Measurements from ENCODE around the gene C1QTNF12. TPM values are rescaled to one million over a fixed set of nuclear protein-coding genes. Genes with fewer than 3 reads are reported as not detected.
A peak's percentile ranks its signal among the peaks of the same experiment; 100 is the strongest.

The C1QTNF12 gene
- total RNA-seq, 2 experiments from 2014 or later: 2.0 to 4.2 TPM

DNA sequence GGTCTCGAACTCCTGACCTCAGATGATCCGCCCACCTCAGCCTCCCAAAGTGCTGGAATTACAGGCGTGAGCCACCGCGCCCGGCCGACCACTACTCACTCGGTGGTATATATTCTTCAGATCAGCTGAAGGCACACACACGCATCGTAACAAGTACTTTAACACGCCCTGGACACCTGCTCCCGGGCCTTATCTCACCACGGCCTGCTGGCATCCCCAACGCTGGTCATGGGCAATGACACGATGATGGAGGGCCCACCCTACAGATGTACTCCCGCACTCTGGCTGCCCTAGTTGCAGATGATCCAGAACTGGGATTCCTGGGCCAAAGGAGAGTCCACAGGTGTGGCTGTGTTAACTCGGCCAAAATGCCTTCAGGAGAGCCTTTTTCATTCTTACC lies 15.5 kb upstream of the C1QTNF12 start:
- Mint-ChIP-seq H3K4me3 (no peak overlapping the region), H3K27ac (no peak overlapping the region), H3K36me3 (ENCODE audit: low read depth) (peaks cover 48% of the 10 kb centered on the region), H3K9me3 (no peaks in the 10 kb centered on the region), H3K27me3 (no peaks in the 10 kb centered on the region), H3K4me1 (peaks cover 13% of the 10 kb centered on the region)
- CTCF ChIA-PET: interaction anchor here (0.7 to 0.8 kb wide), 2 partner anchors 17 to 200 kb away, joined by 3 read pairs; no protein-coding TSS in a partner anchor
- DNase-seq: no peak
- POLR2A ChIA-PET: interaction anchor here (1.1 to 2.1 kb wide), 2 partner anchors 11 to 33 kb away, joined by 3 to 7 read pairs; no protein-coding TSS in a partner anchor

DNA sequence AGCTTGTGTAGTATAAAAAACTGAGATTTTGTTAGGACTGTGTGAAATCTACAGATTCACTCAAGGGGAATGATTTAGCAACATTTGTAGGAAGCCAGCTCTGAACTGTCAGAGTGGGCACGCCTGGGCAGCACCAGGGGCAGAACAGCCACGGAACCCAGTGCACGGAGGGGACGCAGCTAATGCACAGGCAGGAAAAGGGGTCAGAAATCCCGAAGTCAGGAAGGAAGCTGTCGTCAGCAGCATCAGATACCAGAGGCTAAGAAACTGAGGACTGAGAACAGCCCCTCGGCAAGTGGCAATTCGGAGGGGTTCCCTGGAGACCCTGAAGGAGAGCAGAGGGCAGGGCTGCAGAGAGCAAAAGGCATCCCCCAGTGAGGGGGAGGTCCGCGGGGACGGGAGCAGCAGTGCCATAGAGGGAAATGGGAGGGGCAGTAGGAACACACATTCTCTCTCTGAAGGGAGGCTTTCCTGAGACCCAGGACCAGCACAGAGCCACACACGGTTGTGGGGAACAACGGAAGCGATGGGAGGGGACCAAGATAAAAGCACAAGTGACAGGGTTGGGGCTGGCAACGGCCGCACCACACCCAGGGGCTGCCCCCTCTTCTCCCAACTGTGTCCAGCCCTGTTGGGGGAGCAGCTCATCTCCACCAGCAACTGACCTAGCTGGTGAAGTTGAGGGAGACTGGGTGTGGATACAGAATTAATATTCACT lies 14.5 kb upstream of the C1QTNF12 start:
- Mint-ChIP-seq H3K4me3 (no peak overlapping the region), H3K36me3 (ENCODE audit: low read depth) (peaks cover 49% of the 10 kb centered on the region), H3K27ac (peak overlapping the region; percentile 75), H3K27me3 (no peaks in the 10 kb centered on the region), H3K4me1 (peaks cover 16% of the 10 kb centered on the region), H3K9me3 (no peaks in the 10 kb centered on the region)
- POLR2A ChIA-PET: interaction anchor here (1.1 to 2.1 kb wide), 2 partner anchors 10 to 32 kb away, joined by 3 to 7 read pairs; no protein-coding TSS in a partner anchor
- CTCF ChIA-PET: interaction anchor here (0.7 to 1.7 kb wide), 3 partner anchors 18 to 199 kb away, joined by 3 to 6 read pairs (median 3); no protein-coding TSS in a partner anchor
- DNase-seq: no peak

DNA sequence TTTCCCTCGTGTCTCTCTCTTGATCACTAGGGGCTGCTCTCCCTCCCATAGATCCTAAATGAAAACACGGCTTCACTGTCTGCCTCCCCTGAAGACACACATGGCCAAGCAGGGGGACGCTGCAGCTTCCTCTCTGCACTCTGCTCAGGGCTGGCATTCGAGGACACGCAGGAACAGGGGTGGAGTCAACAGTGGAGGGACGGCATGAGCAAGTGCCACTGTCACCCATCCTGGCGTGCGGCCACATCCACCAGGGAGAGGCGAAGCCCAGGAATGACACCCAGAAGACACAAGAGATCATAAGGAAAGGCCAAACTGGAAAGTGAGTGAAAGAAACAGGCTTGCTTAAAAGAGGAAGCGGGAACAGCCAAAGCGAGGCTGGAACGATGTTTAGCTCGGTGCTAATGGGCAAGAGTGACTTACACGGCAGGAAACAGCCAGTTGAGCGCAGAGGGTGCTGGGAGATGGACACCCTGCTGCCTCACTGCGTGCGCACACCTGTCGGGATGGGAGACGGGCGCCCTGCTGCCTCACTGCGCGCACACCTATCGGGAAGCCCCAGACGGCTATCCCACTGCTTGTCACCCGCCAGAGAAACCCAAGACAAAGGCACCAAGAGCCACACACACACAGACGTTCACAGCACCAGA lies 13.6 kb upstream of the C1QTNF12 start:
- H3K4me3 Mint-ChIP-seq: no peak overlapping the region
- H3K4me1 Mint-ChIP-seq: peaks cover 16% of the 10 kb centered on the region
- H3K9me3 Mint-ChIP-seq: no peaks in the 10 kb centered on the region
- DNase-seq: no peak
- H3K27me3 Mint-ChIP-seq: no peaks in the 10 kb centered on the region
- H3K36me3 Mint-ChIP-seq (ENCODE audit: low read depth): peaks cover 47% of the 10 kb centered on the region
- CTCF ChIA-PET: interaction anchor here (1.7 kb wide), 1 partner anchor 138 kb away, joined by 6 read pairs; no protein-coding TSS in a partner anchor
- peak overlapping the region; percentile 31 for H3K27ac Mint-ChIP-seq
- POLR2A ChIA-PET: interaction anchor here (2.1 kb wide), 1 partner anchor 9 kb away, joined by 7 read pairs; no protein-coding TSS in a partner anchor

DNA sequence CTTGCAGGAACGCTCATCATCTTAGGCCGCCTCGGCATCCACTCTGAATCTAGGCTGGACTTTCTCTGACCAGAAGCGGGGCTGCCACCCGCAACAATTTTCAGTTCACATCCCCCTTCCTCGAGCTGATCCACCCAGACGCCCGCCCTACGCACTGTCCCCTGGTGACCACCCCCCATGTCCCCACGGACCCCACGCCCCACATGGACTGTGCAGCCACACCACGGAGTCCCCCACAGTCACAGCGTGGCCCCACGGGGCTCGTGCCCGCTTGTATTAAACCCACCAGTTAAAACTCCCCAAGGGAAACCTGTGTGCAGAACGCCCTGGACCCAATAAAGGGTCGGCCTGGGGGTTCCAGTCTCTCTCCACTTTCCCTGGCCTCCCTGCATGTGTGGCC lies 13.0 kb upstream of the C1QTNF12 start:
- no peak for DNase-seq
- Mint-ChIP-seq H3K36me3 (ENCODE audit: low read depth) (peaks cover 52% of the 10 kb centered on the region), H3K4me3 (no peak overlapping the region), H3K27me3 (no peaks in the 10 kb centered on the region), H3K27ac (no peak overlapping the region), H3K9me3 (no peaks in the 10 kb centered on the region), H3K4me1 (peaks cover 15% of the 10 kb centered on the region)
- CTCF ChIA-PET: no interaction called here
- POLR2A ChIA-PET: no interaction called here

DNA sequence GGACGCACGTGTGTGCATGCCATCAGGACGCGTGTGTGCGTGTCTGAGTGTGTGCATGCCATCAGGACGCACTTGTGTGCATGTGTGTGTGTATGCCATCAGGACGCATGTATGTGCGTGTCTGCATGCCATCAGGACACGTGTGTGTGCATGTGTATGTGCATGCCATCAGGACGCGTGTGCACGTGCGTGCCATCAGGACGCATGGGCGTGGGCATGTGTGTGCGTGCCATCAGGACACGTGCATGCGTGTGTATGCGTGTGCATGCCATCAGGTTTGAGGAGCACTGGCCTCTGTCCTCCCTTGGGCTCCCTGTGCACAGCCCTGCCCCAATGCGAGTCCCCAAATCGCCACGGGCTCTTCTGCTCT lies 12.6 kb upstream of the C1QTNF12 start:
- no peak for DNase-seq

DNA sequence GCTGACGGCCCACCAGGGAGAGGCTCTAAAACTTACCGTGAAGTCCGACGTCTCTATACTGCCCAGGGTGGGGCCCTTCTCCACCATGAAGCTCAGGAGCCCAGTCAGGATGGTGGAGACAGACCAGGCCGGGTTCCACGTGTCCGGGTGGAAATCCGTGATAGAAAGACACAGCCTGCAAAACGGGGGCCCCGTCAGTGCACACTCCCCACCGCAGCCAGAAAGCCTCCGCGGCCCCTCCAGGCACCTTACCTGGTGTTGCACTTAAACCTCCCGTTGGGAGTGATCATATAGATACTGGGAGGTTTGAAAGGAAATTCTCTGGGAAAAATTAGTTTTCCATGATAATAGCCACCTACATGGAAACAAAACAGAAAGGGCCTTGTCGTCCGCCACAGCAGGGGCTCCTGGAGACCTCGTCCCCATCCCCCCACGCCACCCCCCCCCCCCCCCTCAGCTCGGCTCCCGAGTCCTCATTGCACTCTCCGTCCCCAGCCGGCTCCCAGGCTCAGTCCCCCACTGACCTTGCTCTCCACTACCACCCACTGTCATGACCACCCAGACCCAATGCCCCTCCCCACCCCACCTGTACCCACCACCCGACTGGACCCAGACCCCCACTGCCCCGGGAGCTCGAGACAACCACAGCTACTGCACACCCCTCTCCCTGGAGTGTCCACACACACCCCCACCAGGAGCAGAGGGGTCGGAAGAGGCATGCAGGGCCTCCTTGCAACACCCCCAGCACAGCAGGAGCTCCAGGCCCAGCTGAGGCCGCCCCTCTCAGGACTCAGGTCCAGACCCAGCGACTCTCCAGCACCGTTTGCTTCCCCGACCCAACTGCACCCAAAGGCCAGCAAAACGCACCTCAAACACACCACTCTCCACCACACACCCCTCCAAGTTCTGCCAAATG lies 10.7 kb upstream of the C1QTNF12 start:
- peaks cover 52% of the 10 kb centered on the region for H3K36me3 Mint-ChIP-seq (ENCODE audit: low read depth)
- no peak overlapping the region for H3K4me3 Mint-ChIP-seq
- ChIA-PET CTCF (no interaction called here), POLR2A (no interaction called here)
- no peak overlapping the region for H3K27ac Mint-ChIP-seq
- no peak for DNase-seq
- no peaks in the 10 kb centered on the region for H3K27me3 Mint-ChIP-seq
- H3K9me3 Mint-ChIP-seq: no peaks in the 10 kb centered on the region
- H3K4me1 Mint-ChIP-seq: peaks cover 15% of the 10 kb centered on the region

More for the DNA sequence above, 12.6 kb upstream of the C1QTNF12 start:
- Mint-ChIP-seq H3K4me3 (no peak overlapping the region), H3K27me3 (no peaks in the 10 kb centered on the region), H3K9me3 (no peaks in the 10 kb centered on the region), H3K36me3 (ENCODE audit: low read depth) (peaks cover 53% of the 10 kb centered on the region), H3K27ac (no peak overlapping the region), H3K4me1 (peaks cover 15% of the 10 kb centered on the region)
- CTCF ChIA-PET: no interaction called here
- POLR2A ChIA-PET: no interaction called here

DNA sequence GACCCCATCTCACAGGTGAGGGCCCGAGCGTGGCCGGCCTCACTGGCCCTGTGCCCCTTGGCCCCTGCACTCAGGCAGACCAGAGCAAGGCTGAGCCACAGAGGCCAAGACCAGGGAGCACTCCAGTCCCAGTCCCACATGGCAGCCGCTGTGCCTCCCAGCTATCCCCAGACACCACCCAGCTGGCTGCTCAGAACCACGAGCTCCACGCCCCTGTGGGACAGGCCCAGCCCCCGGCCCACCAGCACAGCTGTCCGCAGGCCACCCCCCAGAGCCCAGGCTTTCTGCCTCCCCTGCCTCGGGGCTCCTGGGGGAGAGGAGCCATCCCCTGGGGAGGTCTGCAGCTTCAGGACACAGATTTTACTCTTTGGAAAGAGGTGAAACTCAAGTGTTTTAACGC lies 9.1 kb upstream of the C1QTNF12 start:
- DNase-seq: no peak
- peaks cover 44% of the 10 kb centered on the region for H3K36me3 Mint-ChIP-seq (ENCODE audit: low read depth)
- no peaks in the 10 kb centered on the region for H3K9me3 Mint-ChIP-seq
- H3K4me3 Mint-ChIP-seq: no peak overlapping the region
- H3K27me3 Mint-ChIP-seq: no peaks in the 10 kb centered on the region
- peaks cover 16% of the 10 kb centered on the region for H3K4me1 Mint-ChIP-seq
- H3K27ac Mint-ChIP-seq: no peak overlapping the region
- CTCF ChIA-PET: no interaction called here
- POLR2A ChIA-PET: no interaction called here

DNA sequence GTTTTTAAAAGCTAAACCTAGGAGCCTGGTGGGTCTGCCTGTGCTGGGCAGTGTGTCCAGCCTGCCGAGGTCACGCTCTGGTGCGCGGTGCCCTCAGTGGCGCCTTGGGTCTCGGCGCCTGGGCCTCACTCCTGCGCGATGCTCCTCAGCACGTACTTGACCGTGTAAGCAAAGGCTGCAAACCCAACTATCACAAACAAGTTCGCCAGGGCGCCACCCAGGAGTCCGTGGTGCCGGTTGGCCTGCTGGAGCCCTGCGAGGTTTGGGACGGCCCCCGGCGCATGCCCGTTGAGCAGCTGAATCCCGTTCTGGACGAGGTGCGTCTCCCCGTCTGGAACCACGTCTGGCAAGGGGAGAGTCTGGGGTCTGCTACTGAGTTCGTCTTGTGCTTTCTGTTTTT lies 8.6 kb upstream of the C1QTNF12 start:
- POLR2A ChIA-PET: no interaction called here
- Mint-ChIP-seq H3K4me1 (peaks cover 19% of the 10 kb centered on the region), H3K9me3 (no peaks in the 10 kb centered on the region), H3K36me3 (ENCODE audit: low read depth) (peaks cover 38% of the 10 kb centered on the region), H3K27me3 (no peaks in the 10 kb centered on the region), H3K4me3 (no peak overlapping the region), H3K27ac (no peak overlapping the region)
- DNase-seq: no peak
- CTCF ChIA-PET: interaction anchor here (0.7 kb wide), 1 partner anchor 9 kb away, joined by 3 read pairs; no protein-coding TSS in a partner anchor

DNA sequence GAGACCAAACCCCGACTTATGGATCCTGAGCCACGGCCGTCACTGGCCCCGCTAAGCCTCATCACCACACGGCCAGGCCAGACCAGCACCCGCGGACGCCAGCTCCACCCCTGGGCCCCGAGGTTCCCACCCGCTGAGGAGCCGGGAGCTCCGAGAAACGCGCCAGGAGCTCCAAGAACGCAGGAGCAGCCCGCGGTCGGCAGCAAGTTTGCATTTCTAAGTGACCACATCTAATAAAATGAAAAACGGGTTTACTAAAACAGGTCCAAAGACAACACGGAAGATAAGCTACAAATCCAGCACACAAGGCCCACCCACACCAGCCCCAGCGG lies 8.1 kb upstream of the C1QTNF12 start:
- Mint-ChIP-seq H3K27ac (no peak overlapping the region), H3K4me3 (no peak overlapping the region), H3K36me3 (ENCODE audit: low read depth) (peaks cover 34% of the 10 kb centered on the region), H3K9me3 (no peaks in the 10 kb centered on the region), H3K27me3 (no peaks in the 10 kb centered on the region), H3K4me1 (peaks cover 21% of the 10 kb centered on the region)
- DNase-seq: no peak
- ChIA-PET CTCF (interaction anchor here (0.7 kb wide), 1 partner anchor 9 kb away, joined by 3 read pairs; no protein-coding TSS in a partner anchor), POLR2A (no interaction called here)

DNA sequence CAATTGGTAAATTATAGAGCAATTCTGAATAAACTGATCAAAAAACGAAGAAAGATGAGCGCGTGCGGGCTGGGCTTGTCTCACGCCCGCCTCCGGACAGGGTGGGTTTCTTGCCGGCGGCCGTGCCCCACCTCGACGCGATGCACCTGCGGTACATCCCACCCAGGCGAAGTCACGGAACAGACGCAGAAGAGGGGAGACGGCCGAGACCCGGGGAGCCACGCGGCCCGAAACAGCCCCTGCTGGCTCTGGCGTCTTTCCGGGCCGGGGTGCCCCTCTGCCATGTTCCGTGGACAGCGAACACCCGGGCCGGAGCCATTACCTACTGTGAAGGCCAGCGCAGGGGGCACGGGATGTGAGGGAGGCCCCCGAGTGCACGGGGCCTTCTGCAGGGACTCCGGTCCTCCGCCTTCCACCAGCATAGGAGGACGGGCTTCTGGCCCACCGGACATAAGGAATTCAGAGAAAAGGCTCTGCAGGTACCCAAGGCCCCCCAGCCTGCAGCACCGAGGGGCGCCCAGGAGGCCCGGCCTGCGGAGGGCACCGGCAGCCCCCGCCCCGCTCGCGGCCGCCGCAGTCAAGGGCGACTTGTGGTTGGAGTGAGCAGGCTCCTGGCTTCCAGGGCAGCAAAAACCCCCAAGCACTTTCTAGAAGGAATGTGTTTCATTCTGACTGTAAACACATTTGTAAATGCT lies 7.6 kb upstream of the C1QTNF12 start:
- peaks cover 23% of the 10 kb centered on the region for H3K4me1 Mint-ChIP-seq
- H3K27me3 Mint-ChIP-seq: no peaks in the 10 kb centered on the region
- ChIA-PET POLR2A (no interaction called here), CTCF (no interaction called here)
- H3K36me3 Mint-ChIP-seq (ENCODE audit: low read depth): peaks cover 29% of the 10 kb centered on the region
- no peak overlapping the region for H3K4me3 Mint-ChIP-seq
- no peaks in the 10 kb centered on the region for H3K9me3 Mint-ChIP-seq
- H3K27ac Mint-ChIP-seq: no peak overlapping the region
- DNase-seq: no peak

DNA sequence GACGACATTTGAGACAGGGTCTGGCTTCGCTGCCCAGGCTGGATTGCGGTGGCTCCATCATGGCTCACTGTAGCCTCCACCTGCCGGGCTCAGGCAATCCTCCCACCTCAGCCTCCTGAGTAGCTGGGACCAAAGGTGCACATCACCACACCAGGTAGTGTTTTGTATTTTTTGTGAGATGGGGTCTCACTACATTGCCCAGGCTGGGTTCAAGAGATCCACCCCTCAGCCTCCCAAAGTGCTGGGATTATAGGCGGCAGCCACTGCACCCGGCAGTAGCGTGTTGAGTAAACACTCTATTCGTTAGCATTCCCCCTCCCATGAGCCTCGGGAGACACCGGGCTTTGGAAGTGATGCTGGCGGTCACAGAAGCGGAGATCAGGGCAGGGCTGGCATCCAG lies 6.8 kb upstream of the C1QTNF12 start:
- no peaks in the 10 kb centered on the region for H3K9me3 Mint-ChIP-seq

DNA sequence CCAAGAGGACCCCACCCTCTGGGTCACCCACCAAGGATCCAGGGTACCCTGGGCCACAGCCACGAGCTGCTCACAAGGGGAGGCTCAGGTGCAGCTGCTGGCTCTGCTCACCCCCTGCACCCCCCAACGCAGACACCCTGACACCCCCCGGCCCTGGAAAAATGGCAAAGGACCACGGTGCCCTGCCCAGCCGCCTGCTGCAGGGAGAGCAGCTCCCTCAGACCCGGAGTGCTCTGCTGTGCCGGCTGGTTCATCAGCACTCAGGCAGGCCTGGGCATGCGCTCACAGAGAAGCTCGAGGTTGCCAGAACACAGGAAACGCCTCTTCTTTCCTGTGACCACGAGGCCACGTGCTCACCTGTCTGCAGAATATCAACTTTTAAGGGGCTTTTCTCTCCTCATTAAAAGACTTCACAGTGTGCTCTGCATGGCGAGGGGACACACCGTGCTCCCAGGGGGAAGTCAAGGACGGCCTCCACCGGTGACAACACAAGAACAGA lies 4.3 kb upstream of the C1QTNF12 start:
- Mint-ChIP-seq H3K4me1 (peaks cover 16% of the 10 kb centered on the region), H3K9me3 (no peaks in the 10 kb centered on the region), H3K27me3 (peaks cover 4% of the 10 kb centered on the region), H3K4me3 (no peak overlapping the region), H3K27ac (peak overlapping the region; percentile 54), H3K36me3 (ENCODE audit: low read depth) (peaks cover 17% of the 10 kb centered on the region)
- POLR2A ChIA-PET: interaction anchor here (1.0 to 1.5 kb wide), 5 partner anchors 10 to 54 kb away, joined by 3 to 7 read pairs (median 5); partner anchors contain the start of genes B3GALT6 and SDF4
- peak; percentile 82 for DNase-seq
- CTCF ChIA-PET: interaction anchor here (0.7 to 2.0 kb wide), 8 partner anchors 121 to 254 kb away, joined by 3 to 20 read pairs (median 4); partner anchors contain the start of gene C1orf159

More for the DNA sequence above, 6.8 kb upstream of the C1QTNF12 start:
- H3K4me3 Mint-ChIP-seq: no peak overlapping the region
- DNase-seq: no peak
- no peak overlapping the region for H3K27ac Mint-ChIP-seq
- H3K36me3 Mint-ChIP-seq (ENCODE audit: low read depth): peaks cover 28% of the 10 kb centered on the region
- H3K4me1 Mint-ChIP-seq: peaks cover 23% of the 10 kb centered on the region
- no peaks in the 10 kb centered on the region for H3K27me3 Mint-ChIP-seq
- CTCF ChIA-PET: no interaction called here
- POLR2A ChIA-PET: no interaction called here

All from activated CD4-positive, alpha-beta memory T cell treated with anti-CD3 and anti-CD28 coated beads, Interleukin-2, amount 10 ng/mL, durations not matched to agents 7 days and 5 days (primary cell).